IMR-90 (cell line): ENCODE data around the gene COL28A1. TPM values are rescaled to one million over a fixed set of nuclear protein-coding genes. Genes with fewer than 3 reads are reported as not detected.

Experiments
- ATAC-seq: fragments of 200-7000 bp; cut with Tn5 transposase; 2 replicates; pipeline ENCODE4 v1.9.1; 2020; ENCODE audit warnings: low read depth, mild to moderate bottlenecking, moderate library complexity
- BruUV-seq: library from RNA; stranded (reverse); fragments of 400-500 nt; replicated peaks from 2 replicates; lab custom pipeline; 2021; lab: Mats Ljungman, UMichigan
- CTCF ChIA-PET: fragments of 300-600 bp; formaldehyde crosslinking; extraction: SDS; loops from one replicate; lab custom pipeline; 2021; ENCODE audit warnings: antibody characterized with exemption; lab: Yijun Ruan, JAX
- POLR2A ChIA-PET: fragments of 300-600 bp; sonication (Branson Sonifier 250); formaldehyde crosslinking; loops from one replicate; lab custom pipeline; 2022; ENCODE audit warnings: antibody characterized with exemption; ENCODE audit not compliant: unreplicated experiment; lab: Charles Lee
- DNase-seq: peaks from one replicate; pipeline ENCODE4 v3.0.0; 2013
- H2AFZ ChIP-seq: replicated peaks from 2 replicates; pipeline ENCODE3; 2013; ENCODE audit warnings: low read length, mild to moderate bottlenecking; ENCODE audit not compliant: poor library complexity
- H2AK5ac ChIP-seq: 2 replicates; pipeline ENCODE4 v1.6.1; 2013; ENCODE audit warnings: low read depth, low read length, inconsistent platforms
- H2AK9ac ChIP-seq: replicated peaks from 2 replicates; pipeline ENCODE3; 2013; ENCODE audit warnings: mild to moderate bottlenecking, low read depth, low read length, moderate library complexity; ENCODE audit not compliant: poor library complexity
- H2BK120ac ChIP-seq: 2 replicates; pipeline ENCODE4 v1.6.1; 2013; ENCODE audit warnings: low read depth, low read length, inconsistent platforms
- H2BK15ac ChIP-seq: 3 replicates; pipeline ENCODE4 v1.6.1; 2013; ENCODE audit warnings: low read depth, low read length, inconsistent platforms
- H2BK20ac ChIP-seq: 2 replicates; pipeline ENCODE4 v1.6.1; 2013; ENCODE audit warnings: low read depth, mild to moderate bottlenecking, inconsistent platforms, low read length, moderate library complexity
- H2BK5ac ChIP-seq: 2 replicates; pipeline ENCODE4 v1.6.1; 2013; ENCODE audit warnings: mild to moderate bottlenecking, low read depth, low read length, inconsistent platforms; ENCODE audit not compliant: poor library complexity, severe bottlenecking
- H3K14ac ChIP-seq: replicated peaks from 2 replicates; pipeline ENCODE4 v1.6.1; 2013; ENCODE audit warnings: low read depth, low read length, inconsistent platforms
- H3K18ac ChIP-seq: 2 replicates; pipeline ENCODE4 v1.6.1; 2013; ENCODE audit warnings: low read depth, low read length, control low read depth
- H3K23ac ChIP-seq: 2 replicates; pipeline ENCODE4 v1.6.1; 2013; ENCODE audit warnings: low read depth, low read length, inconsistent platforms
- H3K27ac ChIP-seq: 2 replicates; pipeline ENCODE4 v1.5.1; 2013; ENCODE audit warnings: mild to moderate bottlenecking, control low read depth, low read length; ENCODE audit not compliant: insufficient read depth
- H3K27me3 ChIP-seq: 2 replicates; pipeline ENCODE4 v1.6.1; 2013; ENCODE audit warnings: low read length; ENCODE audit not compliant: control insufficient read depth, insufficient read depth
- H3K36me3 ChIP-seq: 2 replicates; pipeline ENCODE4 v1.6.1; 2013; ENCODE audit warnings: low read length, mixed read lengths; ENCODE audit not compliant: control insufficient read depth, insufficient read depth
- H3K4ac ChIP-seq: 2 replicates; pipeline ENCODE4 v1.6.1; 2013; ENCODE audit warnings: low read depth, low read length, inconsistent platforms
- H3K4me1 ChIP-seq: 2 replicates; pipeline ENCODE4 v1.6.1; 2013; ENCODE audit warnings: low read length, mixed read lengths; ENCODE audit not compliant: control insufficient read depth, insufficient read depth
- H3K4me2 ChIP-seq: 2 replicates; pipeline ENCODE4 v1.6.1; 2013; ENCODE audit warnings: low read depth, mild to moderate bottlenecking, control low read depth, low read length, moderate library complexity
- H3K4me3 ChIP-seq: 2 replicates; pipeline ENCODE4 v1.5.1; 2013; ENCODE audit warnings: low read depth, mild to moderate bottlenecking, control low read depth, low read length, moderate library complexity; ENCODE audit not compliant: insufficient read depth
- H3K56ac ChIP-seq: 2 replicates; pipeline ENCODE4 v1.6.1; 2013; ENCODE audit warnings: low read length, inconsistent platforms; ENCODE audit not compliant: insufficient read depth; ENCODE audit errors: extremely low read depth
- H3K79me1 ChIP-seq, 2 experiments: 2 replicates each; pipeline ENCODE4 v1.6.1; 2013; ENCODE audit warnings: low read length in 2 of 2, inconsistent platforms in 1 of 2, low read depth in 1 of 2
- H3K9ac ChIP-seq: 2 replicates; pipeline ENCODE4 v1.6.1; 2013; ENCODE audit warnings: low read depth, low read length, control low read depth
- H3K9me1 ChIP-seq: 2 replicates; pipeline ENCODE4 v1.6.1; 2013; ENCODE audit warnings: low read length, inconsistent platforms; ENCODE audit not compliant: insufficient read depth
- H3K9me3 ChIP-seq: 2 replicates; pipeline ENCODE4 v1.6.1; 2013; ENCODE audit warnings: low read length; ENCODE audit not compliant: control insufficient read depth, insufficient read depth
- H4K20me1 ChIP-seq: 2 replicates; pipeline ENCODE4 v1.6.1; 2013; ENCODE audit warnings: low read length, inconsistent platforms; ENCODE audit not compliant: insufficient read depth
- H4K5ac ChIP-seq: 2 replicates; pipeline ENCODE4 v1.6.1; 2013; ENCODE audit warnings: mild to moderate bottlenecking, low read depth, low read length, control low read depth
- H4K8ac ChIP-seq, 2 experiments: 2 replicates each; pipeline ENCODE4 v1.6.1; 2013; ENCODE audit warnings: low read depth in 2 of 2, low read length in 2 of 2, control low read depth in 1 of 2, inconsistent platforms in 1 of 2
- H4K91ac ChIP-seq: 2 replicates; pipeline ENCODE4 v1.6.1; 2013; ENCODE audit warnings: low read depth, low read length, inconsistent platforms; ENCODE audit not compliant: insufficient read depth
- CEBPB ChIP-seq: IDR thresholded peaks from 2 replicates; pipeline ENCODE4 v1.6.1; 2012; ENCODE audit warnings: low read depth, low read length, improper control_type of control experiment
- CTCF ChIP-seq: conservative IDR thresholded peaks from 2 replicates; pipeline ENCODE4 v1.5.1; 2012; ENCODE audit warnings: mild to moderate bottlenecking, low read depth, low read length, improper control_type of control experiment
- WGBS, 2 experiments: methylation state at CpG; one replicate each; pipeline versions ENCODE4 v1.1.5 to v1.1.7; 2013; ENCODE audit warnings: missing lambda C conversion rate in 2 of 2; ENCODE audit not compliant: insufficient read length in 1 of 2; ENCODE audit errors: extremely low coverage in 2 of 2; 5-methylcytosine and 5-hydroxymethylcytosine counted together
- dilution Hi-C: fragments of 300-500 bp; cut with HindIII; formaldehyde crosslinking; loops from one replicate; pipeline ENCODE4 v1.14.3; 2018; ENCODE audit warnings: low sequenced_read_pairs; ENCODE audit not compliant: unreplicated experiment
- in situ Hi-C: fragments of 300-500 bp; cut with MboI; formaldehyde crosslinking; loops from 3 replicates; pipeline ENCODE4 v1.14.3; 2019; ENCODE audit warnings: low sequenced_read_pairs, inconsistent platforms, mixed read lengths
- intact Hi-C: fragments of 100-400 bp; cut with micrococcal nuclease; formaldehyde crosslinking; loops from 2 replicates; pipeline ENCODE4 v1.10.0; 2022
- polyA plus RNA-seq, 3 experiments: library from polyadenylated mRNA; depleted of rRNA; stranded (reverse); fragments of >200 nt; gene quantifications; 2 replicates each; pipeline ENCODE4 v1.2.3, GENCODE V29; 2012; ENCODE audit warnings: low replicate concordance in 1 of 3
- total RNA-seq: library from RNA; depleted of rRNA; stranded (reverse); fragments of >200 nt; gene quantifications from 2 replicates; pipeline ENCODE4 v1.2.3, GENCODE V29; 2012

The COL28A1 gene
- total and polyA plus RNA-seq, 2 of the 4 experiments (the other 2 are of a cell fraction): under 0.01 to 0.05 TPM

GRCh38 chr7:7579638-7580037 is 44.0 kb upstream of the COL28A1 start:
- Histone ChIP-seq H3K4me2 (no peak overlapping the region), H2BK5ac (no peak overlapping the region), H3K4me3 (no peak overlapping the region), H4K8ac (no peak overlapping the region), H2BK20ac (no peak overlapping the region), H3K27ac (no peak overlapping the region), H2BK120ac (no peak overlapping the region), H3K56ac (no peak overlapping the region), H4K20me1 (no peaks in the 10 kb centered on the region), H3K4me1 (no peaks in the 10 kb centered on the region), H4K91ac (no peak overlapping the region), H3K9me3 (no peaks in the 10 kb centered on the region), H2BK15ac (no peak overlapping the region), H3K79me1 (peaks cover 2 to 6% of the 10 kb centered on the region in 2 experiments; a peak in 3 of 4 replicates), H2AFZ (no peak overlapping the region), H3K9me1 (no peaks in the 10 kb centered on the region), H3K9ac (no peak overlapping the region), H3K14ac (no peak overlapping the region), H3K4ac (no peak overlapping the region), H3K27me3 (no peaks in the 10 kb centered on the region), H3K23ac (no peak overlapping the region), H2AK5ac (no peak overlapping the region), H2AK9ac (no peak overlapping the region), H3K18ac (no peak overlapping the region), H4K5ac (no peak overlapping the region), H3K36me3 (0 out of 2 replicates have a peak, but pooled peaks cover 1% of the 10 kb centered on the region)
- no TSS peak for BruUV-seq
- ATAC-seq: no peak
- POLR2A ChIA-PET: no interaction called here
- WGBS, 2 experiments: no CpG with 5 or more reads among the region's 3 CpGs
- dilution Hi-C loops: no loop called here
- no peak for DNase-seq
- CTCF ChIA-PET: no interaction called here
- intact Hi-C loops: no loop called here
- TF ChIP-seq CTCF: no peak
- peak; percentile 81 for TF ChIP-seq CEBPB
- in situ Hi-C loops: no loop called here
